Measurements from ENCODE around the gene PRDM16.

PRDM16 gene

DNA sequence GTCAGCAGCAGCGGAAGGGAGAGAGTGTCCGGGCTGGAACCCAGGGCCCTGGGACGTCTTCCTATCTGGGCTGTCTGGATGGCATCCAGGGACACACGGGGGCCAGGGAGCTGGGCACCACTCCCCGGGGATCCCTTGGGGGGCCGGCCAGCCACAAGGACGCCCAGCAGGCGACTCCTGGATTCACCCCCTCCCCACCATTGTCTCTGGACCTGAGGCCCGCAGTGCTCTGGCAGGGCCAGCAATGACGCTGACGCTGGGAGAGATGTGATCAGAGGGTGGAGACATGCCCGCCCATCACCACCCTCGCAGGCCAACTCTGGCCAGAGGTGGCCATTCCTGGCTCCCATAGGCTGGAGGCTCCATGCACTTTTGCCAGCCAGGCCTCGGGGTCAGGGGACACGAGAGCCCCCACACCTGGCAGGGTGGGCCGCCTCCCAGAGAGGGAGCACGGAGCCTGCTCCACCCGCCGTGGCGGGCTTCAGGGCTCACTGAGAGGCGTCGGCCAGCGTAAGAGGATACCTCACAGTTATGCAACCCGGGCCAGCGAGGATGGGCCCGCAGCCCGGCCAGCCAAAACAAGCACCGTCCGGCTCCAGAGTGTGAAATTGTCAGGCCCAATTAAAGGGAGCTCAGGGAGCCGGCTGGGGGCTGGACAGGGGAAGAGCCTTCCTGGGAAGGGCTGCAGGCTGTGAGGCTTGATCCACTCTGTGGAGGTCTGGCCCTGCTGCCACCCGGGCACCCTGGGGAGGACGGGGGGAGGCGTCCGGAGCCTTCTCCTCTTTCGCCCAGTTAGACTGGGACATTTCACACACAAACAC, 37.4 kb upstream of the PRDM16 start:
- no peak for DNase-seq

- DNase-seq, result no peak
Observed at GRCh38 chr1:3032371-3033039, 36.5 kb upstream of the PRDM16 start.

GRCh38 chr1:3033040-3033789, 35.8 kb upstream of the PRDM16 start:
- DNase-seq, result no peak

- no peak for DNase-seq
Observed at GRCh38 chr1:3033790-3034090, 35.3 kb upstream of the PRDM16 start.

GRCh38 chr1:3034162-3034561, 34.8 kb upstream of the PRDM16 start:
- DNase-seq, result no peak

GRCh38 chr1:3034728-3035562, 34.1 kb upstream of the PRDM16 start:
- no peak for DNase-seq

- no peak for DNase-seq
Observed at GRCh38 chr1:3035563-3036446, 33.2 kb upstream of the PRDM16 start.

DNA sequence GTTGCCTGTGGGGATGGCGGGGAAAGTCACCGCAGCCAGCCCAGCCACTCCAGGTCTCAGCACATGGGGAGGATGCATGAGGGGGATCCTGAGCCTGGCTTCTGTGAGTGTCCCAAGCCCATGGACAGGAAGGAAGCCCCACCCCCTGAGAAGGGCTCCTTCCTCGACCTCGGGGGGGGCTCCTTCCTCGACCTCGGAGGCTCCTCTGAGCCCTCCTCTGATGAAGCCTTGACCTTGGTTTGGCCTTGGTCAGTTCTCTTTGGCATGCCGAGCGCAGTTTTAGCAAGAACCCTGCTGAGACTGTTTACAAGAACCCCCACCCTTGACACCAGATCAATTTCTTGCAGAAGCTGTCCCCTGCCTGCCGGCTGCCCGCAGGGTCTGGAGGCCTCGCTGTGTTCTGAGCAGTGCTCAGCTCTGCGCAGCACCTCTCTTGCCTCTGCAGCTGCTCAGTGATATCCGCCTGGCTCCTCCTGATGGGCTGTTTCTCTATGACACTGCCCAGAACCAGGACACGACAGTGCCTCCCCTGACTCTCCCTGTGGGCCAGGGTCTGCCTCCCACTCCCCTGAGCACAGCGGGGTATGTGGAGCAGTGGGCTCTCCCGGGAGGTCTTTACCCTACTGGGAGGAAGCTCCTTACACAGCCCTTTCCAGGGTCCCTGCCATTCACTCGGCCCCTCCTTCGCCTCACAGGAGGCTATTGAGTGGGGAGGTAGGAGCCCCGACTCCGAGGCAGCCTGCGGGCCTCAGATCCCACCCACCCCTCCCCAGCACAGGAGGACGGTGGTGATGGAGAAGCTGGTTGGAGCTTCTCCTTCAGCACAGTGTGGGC, 32.3 kb upstream of the PRDM16 start:
- no peak for DNase-seq

DNA sequence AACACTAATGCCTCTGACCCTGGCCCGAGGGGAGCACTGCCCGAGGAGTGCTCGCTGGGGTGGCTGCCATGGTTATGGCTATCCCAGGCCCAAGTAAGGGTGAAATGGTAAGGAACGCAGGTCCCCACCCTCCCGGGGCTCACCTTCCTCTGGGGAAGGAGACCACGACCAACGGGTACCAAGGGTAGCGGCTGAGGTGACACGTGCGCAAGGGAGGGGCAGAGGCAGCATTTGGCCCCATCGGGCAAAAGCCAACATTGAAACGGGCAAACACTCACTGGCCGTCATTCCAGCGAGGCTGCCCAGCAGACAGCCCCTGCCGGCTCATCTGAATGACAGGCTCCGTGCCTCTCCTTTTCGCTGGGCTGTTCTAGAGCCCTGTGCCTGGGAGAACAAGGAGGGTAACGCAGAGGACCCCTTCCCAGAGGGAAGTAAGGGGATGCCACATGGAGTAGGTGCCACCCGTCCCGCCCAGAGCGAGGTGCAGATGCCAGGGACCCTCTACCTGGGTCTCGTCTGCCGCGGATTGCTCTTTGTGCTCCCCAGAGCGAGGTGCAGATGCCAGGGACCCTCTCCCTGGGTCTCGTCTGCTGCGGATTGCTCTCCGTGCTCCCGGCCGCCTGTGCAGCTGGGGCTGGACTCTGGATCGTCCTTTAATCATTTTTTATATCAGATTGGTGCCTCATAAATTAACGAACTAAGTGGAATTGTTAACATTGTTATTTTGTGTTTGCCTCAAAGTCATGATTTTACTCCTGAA, 31.5 kb upstream of the PRDM16 start:
- DNase-seq, result no peak

DNA sequence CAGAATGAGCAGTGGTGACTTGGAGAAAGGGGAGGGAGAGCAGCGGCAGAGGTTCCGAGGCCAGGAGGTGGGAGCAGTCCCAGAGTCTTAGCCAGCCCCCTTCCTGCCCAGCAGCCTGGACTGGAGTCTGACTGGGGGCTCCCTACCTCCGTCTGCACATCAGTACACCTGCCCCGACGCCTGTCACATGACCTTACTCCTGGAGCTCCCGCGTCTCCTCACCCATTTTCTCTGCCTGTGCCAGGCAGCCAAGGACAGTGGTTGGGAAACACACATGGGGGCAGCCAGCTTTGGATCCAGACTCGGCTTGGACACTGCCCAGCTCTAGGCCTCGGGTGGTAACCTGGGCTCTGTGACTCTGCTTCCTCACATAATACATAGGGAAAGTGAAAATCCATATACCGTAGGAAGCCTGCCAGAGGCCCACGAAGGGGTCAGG, 30.9 kb upstream of the PRDM16 start:
- no peak for DNase-seq

GRCh38 chr1:3038571-3039181, 30.3 kb upstream of the PRDM16 start:
- DNase-seq, result no peak

DNA sequence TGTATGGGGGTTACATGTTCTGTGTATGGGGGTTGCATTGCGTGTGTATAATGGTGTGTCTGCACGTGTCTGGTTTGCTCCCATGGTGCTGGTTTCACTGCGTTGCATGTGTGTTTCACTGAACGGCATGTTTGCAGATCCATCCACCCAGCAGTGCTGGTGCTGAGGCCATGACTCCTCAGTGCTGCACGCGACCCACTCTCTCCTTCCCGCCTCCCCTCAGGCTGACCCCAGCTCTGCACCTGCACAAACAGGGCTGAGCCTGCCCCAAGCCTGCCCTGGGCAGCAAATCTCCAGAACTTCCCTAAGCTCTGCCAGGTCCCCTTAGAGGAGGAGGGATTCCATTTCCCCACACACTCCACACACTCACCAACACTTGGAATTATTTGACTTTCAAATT, 29.0 kb upstream of the PRDM16 start:
- no peak for DNase-seq

GRCh38 chr1:3042481-3042880, 26.5 kb upstream of the PRDM16 start:
- no peak for DNase-seq

- DNase-seq, result no peak
Observed at GRCh38 chr1:3049164-3049563, 19.8 kb upstream of the PRDM16 start.

GRCh38 chr1:3049905-3050304, 19.1 kb upstream of the PRDM16 start:
- no peak for DNase-seq

- no peak for DNase-seq
Observed at GRCh38 chr1:3050603-3051002, 18.4 kb upstream of the PRDM16 start.

DNA sequence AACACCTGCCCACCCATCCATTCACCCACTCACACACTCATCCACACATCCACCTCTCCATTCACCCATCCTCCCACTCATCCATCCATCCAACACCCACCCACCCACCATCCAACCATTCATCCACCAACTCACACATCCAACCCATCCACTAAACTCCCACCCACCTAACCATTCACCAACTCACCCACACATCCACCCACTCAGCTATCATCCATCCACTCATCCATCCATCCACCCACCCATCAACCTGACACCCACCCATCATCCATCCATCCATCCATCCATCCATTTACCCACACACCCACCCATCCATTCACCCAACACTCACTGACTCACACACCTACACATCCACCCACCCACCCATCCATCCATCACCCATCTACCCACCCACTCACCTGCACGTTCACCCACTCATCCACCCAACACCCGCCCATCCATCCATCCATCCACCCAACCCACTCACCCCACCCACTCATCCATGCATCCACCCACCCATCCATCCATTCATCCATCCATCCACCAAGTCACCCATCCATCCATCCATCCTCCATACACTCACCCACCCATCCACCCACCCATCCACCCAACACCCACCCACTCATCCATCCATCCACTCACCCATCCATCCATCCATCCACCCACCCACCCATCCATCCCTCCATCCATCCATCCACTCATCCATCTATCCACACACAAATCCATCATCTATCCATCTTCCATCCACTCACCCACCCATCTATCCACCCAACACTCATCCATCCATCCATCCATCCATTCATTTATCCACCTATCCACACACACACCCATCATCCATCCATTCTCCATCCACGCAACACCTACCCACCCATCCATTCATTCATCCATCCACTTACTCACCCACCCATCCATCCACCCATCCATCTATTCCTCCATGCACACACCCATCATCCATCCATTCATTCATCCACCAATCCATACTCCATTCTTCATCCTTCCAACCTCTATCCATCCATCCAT, 17.4 kb upstream of the PRDM16 start:
- DNase-seq, result no peak

DNA sequence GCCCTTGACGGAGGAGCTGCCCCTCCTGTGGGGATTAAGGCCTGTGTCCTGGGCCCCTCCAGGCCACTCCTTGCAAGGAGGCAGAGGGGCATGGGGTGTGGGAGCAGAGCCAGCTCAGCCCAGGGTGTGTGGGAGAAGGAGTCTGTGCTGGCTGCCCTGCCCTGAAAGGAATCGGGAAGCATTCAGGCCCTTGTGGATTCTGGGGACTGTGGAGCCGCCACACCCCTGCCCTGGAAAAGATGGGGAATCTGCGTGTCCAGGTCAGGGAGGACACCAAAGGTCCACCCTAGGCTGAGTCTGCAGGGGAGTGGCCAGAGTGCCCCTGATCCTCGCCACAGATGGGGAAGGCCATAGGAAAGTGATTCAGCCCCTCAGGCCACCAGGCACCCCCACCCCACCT, 16.5 kb upstream of the PRDM16 start:
- no peak for DNase-seq
